Panc1 (cell line): Measurements from ENCODE around the gene ACTR3. TPM values are rescaled to one million over a fixed set of nuclear protein-coding genes. Genes with fewer than 3 reads are reported as not detected.

Source experiments
- ATAC-seq: fragments of 200-7000 bp; cut with Tn5 transposase; 2 replicates; pipeline ENCODE4 v1.9.1; 2020; ENCODE audit warnings: mild to moderate bottlenecking, moderate library complexity
- BruUV-seq: library from RNA; stranded (reverse); fragments of 400-500 nt; replicated peaks from 2 replicates; lab custom pipeline; 2021; lab: Mats Ljungman, UMichigan
- CTCF ChIA-PET: fragments of 300-600 bp; sonication (Branson Sonifier 250); formaldehyde crosslinking; loops from one replicate; lab custom pipeline; 2022; ENCODE audit warnings: antibody characterized with exemption; lab: Charles Lee
- POLR2A ChIA-PET: fragments of 300-600 bp; sonication (Branson Sonifier 250); formaldehyde crosslinking; loops from one replicate; lab custom pipeline; 2022; ENCODE audit warnings: antibody characterized with exemption; lab: Charles Lee
- DNase-seq: peaks from one replicate; pipeline ENCODE4 v3.0.0-alpha.2; 2010; ENCODE audit warnings: low read depth, low spot score
- H3K27ac ChIP-seq: 2 replicates; pipeline ENCODE4 v1.5.1; 2011; ENCODE audit warnings: mild to moderate bottlenecking, low read length, inconsistent platforms
- H3K27me3 ChIP-seq: fragments of 200-500 bp; sonication (Bioruptor generic); 2 replicates; pipeline ENCODE4 v1.6.0; 2014; ENCODE audit warnings: low read length, inconsistent platforms; ENCODE audit not compliant: control insufficient read depth, insufficient read depth
- H3K36me3 ChIP-seq: fragments of 200-500 bp; sonication (Bioruptor generic); 2 replicates; pipeline ENCODE4 v1.5.1; 2014; ENCODE audit warnings: inconsistent platforms, mild to moderate bottlenecking, low read length, moderate library complexity; ENCODE audit not compliant: control insufficient read depth, insufficient read depth
- H3K4me1 ChIP-seq: 2 replicates; pipeline ENCODE4 v1.5.1; 2011; ENCODE audit warnings: inconsistent platforms, mild to moderate bottlenecking, low read length, moderate library complexity; ENCODE audit not compliant: control insufficient read depth, insufficient read depth
- H3K4me3 ChIP-seq, 2 experiments: 2 replicates each; pipeline ENCODE4 v1.5.1; 2011 to 2012; ENCODE audit warnings: low read depth in 2 of 2, low read length in 2 of 2, mild to moderate bottlenecking in 2 of 2, inconsistent platforms in 1 of 2, moderate library complexity in 1 of 2
- H3K9me3 ChIP-seq: fragments of 200-500 bp; sonication (Bioruptor generic); 2 replicates; pipeline ENCODE4 v1.5.1; 2014; ENCODE audit warnings: low read depth, mild to moderate bottlenecking, inconsistent platforms, low read length, moderate library complexity; ENCODE audit not compliant: control insufficient read depth, insufficient read depth
- POLR2AphosphoS5 ChIP-seq: IDR thresholded peaks from 2 replicates; pipeline ENCODE4 v1.6.1; 2012; ENCODE audit warnings: mild to moderate bottlenecking, low read depth, low read length, moderate library complexity
- SIN3A ChIP-seq: IDR thresholded peaks from 2 replicates; pipeline ENCODE4 v1.6.1; 2012; ENCODE audit warnings: low read depth, mild to moderate bottlenecking, low read length, moderate library complexity, borderline replicate concordance; ENCODE audit not compliant: insufficient read depth
- TCF7L2 ChIP-seq: IDR thresholded peaks from 2 replicates; pipeline ENCODE4 v1.6.1; 2011; ENCODE audit warnings: mild to moderate bottlenecking, low read depth, low read length, inconsistent platforms
- in situ Hi-C: cut with HindIII; loops from 2 replicates; pipeline ENCODE4 v1.10.0; 2016; ENCODE audit warnings: low sequenced_read_pairs, low pct_unique_long_range_greater_than_20kb
- intact Hi-C: fragments of 100-400 bp; cut with micrococcal nuclease; formaldehyde crosslinking; loops from one replicate; pipeline ENCODE4 v1.10.0; 2022; ENCODE audit not compliant: unreplicated experiment
- total RNA-seq: library from RNA; stranded (reverse); gene quantifications from one replicate; pipeline ENCODE4 v1.2.1, GENCODE V29; 2021; ENCODE audit not compliant: unreplicated experiment
- TF ChIP-seq, protein P1 (sequence below), 2 experiments: IDR thresholded peaks; 2 replicates each; pipeline ENCODE4 v1.6.1; 2011 to 2012; ENCODE audit warnings: low read depth in 2 of 2, control low read depth in 1 of 2, low read length in 1 of 2, mild to moderate bottlenecking in 1 of 2, moderate library complexity in 1 of 2; ENCODE audit not compliant: insufficient read depth in 1 of 2
- TF ChIP-seq, protein P2 (sequence below): fragments of 450-650 bp; IDR thresholded peaks from 2 replicates; pipeline ENCODE4 v1.5.1; 2017; ENCODE audit warnings: mild to moderate bottlenecking

Gene ACTR3
- total RNA-seq, 1 experiment from 2014 or later = 347 TPM

DNA sequence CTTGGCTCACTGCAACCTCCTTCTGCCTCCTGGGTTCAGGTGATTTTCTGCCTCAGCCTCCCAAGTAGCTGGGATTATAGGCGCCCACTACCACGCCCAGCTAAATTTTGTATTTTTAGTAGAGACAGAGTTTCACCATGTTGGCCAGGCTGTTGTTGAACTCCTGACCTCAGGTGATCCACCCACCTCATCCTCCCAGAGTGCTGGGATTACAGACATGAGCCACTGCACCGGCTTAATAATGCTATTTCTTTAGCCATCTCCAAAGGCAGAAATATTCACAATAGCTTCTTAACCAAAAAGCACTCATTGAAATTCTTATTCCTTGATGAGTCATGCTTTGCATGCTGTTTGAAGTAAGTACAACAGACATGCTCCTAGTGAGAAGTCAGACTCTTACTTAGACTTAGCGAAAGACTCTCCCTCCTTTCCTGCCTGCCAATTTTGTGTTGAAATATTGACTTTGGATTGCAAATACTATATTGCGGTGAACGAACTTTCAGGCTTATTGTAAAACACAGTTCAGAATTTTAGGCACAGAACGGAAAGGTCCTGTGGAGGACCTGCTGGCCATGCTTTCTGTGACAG, 4.4 kb downstream of the ACTR3 start:
- H3K27ac ChIP-seq = peak overlapping the region; percentile 65
- TF ChIP-seq TCF7L2 = no peak
- TF ChIP-seq POLR2AphosphoS5 = no peak
- TF ChIP-seq, protein P1, sequence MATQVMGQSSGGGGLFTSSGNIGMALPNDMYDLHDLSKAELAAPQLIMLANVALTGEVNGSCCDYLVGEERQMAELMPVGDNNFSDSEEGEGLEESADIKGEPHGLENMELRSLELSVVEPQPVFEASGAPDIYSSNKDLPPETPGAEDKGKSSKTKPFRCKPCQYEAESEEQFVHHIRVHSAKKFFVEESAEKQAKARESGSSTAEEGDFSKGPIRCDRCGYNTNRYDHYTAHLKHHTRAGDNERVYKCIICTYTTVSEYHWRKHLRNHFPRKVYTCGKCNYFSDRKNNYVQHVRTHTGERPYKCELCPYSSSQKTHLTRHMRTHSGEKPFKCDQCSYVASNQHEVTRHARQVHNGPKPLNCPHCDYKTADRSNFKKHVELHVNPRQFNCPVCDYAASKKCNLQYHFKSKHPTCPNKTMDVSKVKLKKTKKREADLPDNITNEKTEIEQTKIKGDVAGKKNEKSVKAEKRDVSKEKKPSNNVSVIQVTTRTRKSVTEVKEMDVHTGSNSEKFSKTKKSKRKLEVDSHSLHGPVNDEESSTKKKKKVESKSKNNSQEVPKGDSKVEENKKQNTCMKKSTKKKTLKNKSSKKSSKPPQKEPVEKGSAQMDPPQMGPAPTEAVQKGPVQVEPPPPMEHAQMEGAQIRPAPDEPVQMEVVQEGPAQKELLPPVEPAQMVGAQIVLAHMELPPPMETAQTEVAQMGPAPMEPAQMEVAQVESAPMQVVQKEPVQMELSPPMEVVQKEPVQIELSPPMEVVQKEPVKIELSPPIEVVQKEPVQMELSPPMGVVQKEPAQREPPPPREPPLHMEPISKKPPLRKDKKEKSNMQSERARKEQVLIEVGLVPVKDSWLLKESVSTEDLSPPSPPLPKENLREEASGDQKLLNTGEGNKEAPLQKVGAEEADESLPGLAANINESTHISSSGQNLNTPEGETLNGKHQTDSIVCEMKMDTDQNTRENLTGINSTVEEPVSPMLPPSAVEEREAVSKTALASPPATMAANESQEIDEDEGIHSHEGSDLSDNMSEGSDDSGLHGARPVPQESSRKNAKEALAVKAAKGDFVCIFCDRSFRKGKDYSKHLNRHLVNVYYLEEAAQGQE (IDR thresholded peaks at IDR 0.05; ENCODE audit: insufficient read depth in 1 of 2, low read depth in 2 of 2, low read length in 1 of 2) = no peak
- no peak for TF ChIP-seq SIN3A
- TF ChIP-seq, protein P2, sequence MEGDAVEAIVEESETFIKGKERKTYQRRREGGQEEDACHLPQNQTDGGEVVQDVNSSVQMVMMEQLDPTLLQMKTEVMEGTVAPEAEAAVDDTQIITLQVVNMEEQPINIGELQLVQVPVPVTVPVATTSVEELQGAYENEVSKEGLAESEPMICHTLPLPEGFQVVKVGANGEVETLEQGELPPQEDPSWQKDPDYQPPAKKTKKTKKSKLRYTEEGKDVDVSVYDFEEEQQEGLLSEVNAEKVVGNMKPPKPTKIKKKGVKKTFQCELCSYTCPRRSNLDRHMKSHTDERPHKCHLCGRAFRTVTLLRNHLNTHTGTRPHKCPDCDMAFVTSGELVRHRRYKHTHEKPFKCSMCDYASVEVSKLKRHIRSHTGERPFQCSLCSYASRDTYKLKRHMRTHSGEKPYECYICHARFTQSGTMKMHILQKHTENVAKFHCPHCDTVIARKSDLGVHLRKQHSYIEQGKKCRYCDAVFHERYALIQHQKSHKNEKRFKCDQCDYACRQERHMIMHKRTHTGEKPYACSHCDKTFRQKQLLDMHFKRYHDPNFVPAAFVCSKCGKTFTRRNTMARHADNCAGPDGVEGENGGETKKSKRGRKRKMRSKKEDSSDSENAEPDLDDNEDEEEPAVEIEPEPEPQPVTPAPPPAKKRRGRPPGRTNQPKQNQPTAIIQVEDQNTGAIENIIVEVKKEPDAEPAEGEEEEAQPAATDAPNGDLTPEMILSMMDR = no peak
- no peaks in the 10 kb centered on the region for H3K9me3 ChIP-seq
- no peaks in the 10 kb centered on the region; the same call in none of the 2 replicates for H3K36me3 ChIP-seq
- ATAC-seq = no peak
- CTCF ChIA-PET = no interaction called here
- POLR2A ChIA-PET = interaction anchor here (0.7 kb wide), 1 partner anchor 28 kb away, joined by 5 read pairs; no protein-coding TSS in a partner anchor
- in situ Hi-C loops = no loop called here
- intact Hi-C loops = loop anchor here (2.0 kb wide), 1 partner anchor 139 kb away; no protein-coding TSS in a partner anchor
- H3K27me3 ChIP-seq = no peaks in the 10 kb centered on the region
- no peak for DNase-seq
- peaks cover 56% of the 10 kb centered on the region for H3K4me1 ChIP-seq
- H3K4me3 ChIP-seq = peak overlapping the region in 1 of 2 experiments; percentile 29; a peak in 3 of 4 replicates
- BruUV-seq = no TSS peak

DNA sequence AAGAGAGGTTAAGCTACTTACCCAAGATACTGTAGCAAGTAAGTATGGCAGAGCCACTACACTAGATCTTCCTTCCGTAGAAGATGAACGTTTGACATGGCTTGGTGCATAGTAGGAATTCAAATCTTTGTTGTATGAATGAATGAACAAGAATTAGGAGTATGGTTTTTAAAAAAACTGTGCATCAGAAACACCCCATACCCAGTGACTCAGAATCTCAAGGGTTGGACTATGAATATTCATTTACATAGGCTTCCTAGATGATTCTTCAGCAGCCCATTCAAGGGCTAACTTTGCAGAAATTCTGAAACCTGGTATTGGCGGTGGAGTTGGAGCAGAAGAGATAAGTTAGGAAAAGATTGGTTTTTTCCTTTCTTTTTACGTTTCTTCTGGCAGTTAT, 5.4 kb downstream of the ACTR3 start:
- ATAC-seq (no peak), DNase-seq (no peak)
- Histone ChIP-seq H3K4me1 (peaks cover 56% of the 10 kb centered on the region), H3K27ac (peak overlapping the region; percentile 65; the same call in 1 of the 2 replicates), H3K36me3 (no peaks in the 10 kb centered on the region; the same call in 1 of the 2 replicates), H3K4me3 (no peak overlapping the region), H3K27me3 (no peaks in the 10 kb centered on the region), H3K9me3 (no peaks in the 10 kb centered on the region)
- POLR2A ChIA-PET = no interaction called here
- in situ Hi-C loops (no loop called here), intact Hi-C loops (loop anchor here (2.0 kb wide), 1 partner anchor 140 kb away; no protein-coding TSS in a partner anchor)
- TF ChIP-seq, protein P1 (IDR thresholded peaks at IDR 0.05; ENCODE audit: insufficient read depth in 1 of 2, low read depth in 2 of 2, low read length in 1 of 2) = no peak
- TF ChIP-seq POLR2AphosphoS5 (no peak), TCF7L2 (no peak)
- no TSS peak for BruUV-seq
- CTCF ChIA-PET = no interaction called here
